Activated CD4-positive, CD25-positive, alpha-beta regulatory T cell treated with anti-CD3 and anti-CD28 coated beads, Interleukin-2, amount 50 U/mL, for 24 hours (primary cell): ENCODE data around the gene AGAP3.

Source experiments
- ATAC-seq, 2 donors: fragments of 150-1000 bp; cut with Tn5 transposase; one replicate each; pipeline ENCODE4 v1.10.0; 2021; ENCODE audit warnings: mild to moderate bottlenecking in 1 of 2, moderate library complexity in 1 of 2

Gene AGAP3

DNA sequence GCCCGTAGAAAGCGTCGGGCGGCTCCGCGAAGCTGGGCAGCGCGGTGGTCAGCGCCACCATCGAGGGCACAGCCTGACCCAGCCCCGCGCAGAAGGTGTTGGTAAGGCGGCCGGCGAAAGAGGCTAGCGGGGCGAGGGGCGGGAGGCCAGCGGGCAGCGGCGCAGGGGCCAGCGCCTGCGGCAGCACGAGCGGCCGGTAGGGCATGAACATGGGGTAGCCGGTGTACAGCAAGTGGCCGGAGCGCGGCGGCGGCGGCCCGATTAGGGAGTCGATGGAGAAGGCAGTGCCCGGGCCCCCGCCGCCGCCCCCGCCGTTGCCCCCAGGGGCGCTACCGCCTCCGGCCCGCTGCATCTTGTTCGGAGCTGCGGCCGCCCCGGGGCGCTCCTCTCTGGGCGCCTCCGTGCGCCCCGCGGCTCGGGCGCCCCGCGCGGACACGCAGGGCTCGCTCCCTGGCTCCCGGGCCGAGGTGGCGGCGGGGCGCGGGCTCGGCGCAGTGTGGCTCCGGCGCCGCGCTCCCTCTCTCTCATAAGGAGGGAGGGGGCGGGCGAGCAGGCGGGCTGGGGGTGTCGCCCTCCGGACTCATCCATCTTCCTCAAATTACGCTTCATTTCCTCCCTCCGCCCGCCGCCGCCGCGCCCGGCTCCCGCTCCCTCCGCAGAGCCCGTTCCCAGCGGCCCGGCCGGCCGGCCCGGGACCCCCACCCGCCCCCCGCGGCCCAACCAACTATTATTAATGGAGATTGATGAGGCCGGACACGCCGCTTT, 81.1 kb downstream of the AGAP3 start, which contains the start of gene GBX1:
Gene GBX1 (minus strand): TSS at position 498 of the 765 bp plus-strand sequence. CDS start 146 bp downstream, at position 352.
- ATAC-seq, result peak in 1 of 2 donors; percentile 42

DNA sequence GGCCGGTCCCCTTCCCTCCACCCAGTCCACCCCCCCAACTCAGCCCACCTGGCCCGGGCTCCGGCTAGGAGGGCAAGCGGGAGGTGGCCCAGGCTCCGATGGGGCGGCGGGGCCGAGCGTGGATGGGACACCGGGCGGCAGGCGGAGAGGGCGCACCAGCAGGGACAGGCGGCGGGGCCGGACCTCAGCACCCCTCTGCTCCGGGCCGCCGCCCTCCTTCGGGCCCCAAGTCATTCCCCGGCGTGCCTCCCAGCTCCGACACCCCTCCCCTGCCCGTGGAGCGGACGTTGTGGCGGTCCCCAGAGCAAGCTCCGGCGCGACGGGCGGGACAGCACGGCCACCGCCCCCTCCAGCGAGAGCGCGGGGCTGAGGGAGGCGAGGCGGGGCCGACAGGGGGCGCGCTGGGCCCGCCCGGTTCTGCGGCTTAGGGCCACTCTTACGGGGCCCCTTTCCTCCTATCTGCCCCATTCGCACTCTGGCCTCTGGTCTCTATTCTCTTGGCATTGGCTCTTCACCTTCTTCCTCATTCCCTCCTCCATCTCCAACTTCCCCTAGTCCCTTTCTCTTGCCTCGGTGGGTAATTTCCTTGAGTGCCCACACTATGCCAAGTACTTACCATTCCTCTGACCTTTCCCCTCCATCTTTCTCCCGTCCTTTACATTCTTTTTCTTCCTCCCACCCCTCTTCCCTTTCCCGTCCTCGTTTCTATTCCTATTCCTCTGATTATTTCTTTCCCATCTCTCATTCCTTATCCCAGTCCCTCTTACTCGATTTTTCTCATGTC, 81.9 kb downstream of the AGAP3 start:
- peak; percentile 74 to 81 for ATAC-seq

DNA sequence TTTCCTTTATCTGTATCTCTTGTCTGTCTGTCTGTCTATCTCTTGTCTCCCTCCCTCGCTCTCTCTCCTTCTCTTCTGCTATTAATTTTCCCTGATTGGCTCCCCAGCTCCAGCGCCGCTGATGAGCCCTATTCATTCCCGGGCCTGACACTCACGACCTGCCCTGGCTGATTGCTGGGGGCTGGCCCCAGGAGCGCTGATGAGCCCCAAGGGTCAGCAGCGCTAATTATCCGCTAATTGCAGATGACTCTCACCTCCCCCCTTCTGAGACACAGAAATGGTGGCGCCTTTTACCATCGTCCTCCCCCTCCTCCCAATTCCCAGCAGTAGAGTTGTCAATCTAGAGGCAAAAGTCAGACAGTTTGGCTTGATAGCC, 82.5 kb downstream of the AGAP3 start:
- no peak for ATAC-seq

DNA sequence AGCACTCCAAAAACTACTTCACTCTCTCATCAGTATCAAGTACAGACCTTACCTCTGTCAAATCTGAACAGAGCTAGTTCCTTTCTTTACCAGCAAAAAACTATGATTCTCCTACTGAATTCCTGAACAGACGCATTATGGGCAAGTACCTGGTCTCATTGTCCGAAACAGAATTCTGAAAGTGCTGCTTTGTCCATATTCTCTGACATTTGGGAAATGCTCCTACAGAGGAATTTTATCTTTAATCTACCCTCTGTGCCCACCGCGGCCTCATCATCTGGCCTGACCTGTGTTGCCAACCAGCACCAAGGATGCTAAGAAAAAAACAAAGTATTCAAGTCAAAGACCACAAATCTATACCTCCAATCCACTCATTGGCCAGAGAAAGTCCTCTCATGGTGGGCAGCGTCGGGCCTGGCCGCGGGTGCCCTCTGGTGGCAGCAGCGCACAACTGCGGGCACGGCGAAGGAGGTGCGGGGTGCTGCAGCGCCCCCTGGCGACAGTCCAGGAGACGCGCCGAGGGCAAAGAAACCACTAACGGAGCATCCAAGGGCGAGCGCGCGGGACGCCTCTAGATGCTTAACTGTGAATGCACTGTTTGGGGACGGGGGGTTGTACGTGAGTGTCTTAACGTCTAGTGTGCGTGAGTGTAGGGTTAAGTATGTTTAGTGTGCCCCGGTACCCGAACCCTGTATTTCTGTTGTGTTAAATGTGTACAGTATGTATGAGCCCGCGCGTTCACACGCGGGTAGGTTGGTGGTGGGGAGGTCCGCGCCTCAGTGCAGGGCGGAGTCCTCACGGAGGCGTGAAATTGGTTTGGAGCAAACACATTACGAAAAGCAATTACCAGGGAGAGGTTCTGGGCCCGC, 86.2 kb downstream of the AGAP3 start:
- peak; percentile 71 to 77 for ATAC-seq

DNA sequence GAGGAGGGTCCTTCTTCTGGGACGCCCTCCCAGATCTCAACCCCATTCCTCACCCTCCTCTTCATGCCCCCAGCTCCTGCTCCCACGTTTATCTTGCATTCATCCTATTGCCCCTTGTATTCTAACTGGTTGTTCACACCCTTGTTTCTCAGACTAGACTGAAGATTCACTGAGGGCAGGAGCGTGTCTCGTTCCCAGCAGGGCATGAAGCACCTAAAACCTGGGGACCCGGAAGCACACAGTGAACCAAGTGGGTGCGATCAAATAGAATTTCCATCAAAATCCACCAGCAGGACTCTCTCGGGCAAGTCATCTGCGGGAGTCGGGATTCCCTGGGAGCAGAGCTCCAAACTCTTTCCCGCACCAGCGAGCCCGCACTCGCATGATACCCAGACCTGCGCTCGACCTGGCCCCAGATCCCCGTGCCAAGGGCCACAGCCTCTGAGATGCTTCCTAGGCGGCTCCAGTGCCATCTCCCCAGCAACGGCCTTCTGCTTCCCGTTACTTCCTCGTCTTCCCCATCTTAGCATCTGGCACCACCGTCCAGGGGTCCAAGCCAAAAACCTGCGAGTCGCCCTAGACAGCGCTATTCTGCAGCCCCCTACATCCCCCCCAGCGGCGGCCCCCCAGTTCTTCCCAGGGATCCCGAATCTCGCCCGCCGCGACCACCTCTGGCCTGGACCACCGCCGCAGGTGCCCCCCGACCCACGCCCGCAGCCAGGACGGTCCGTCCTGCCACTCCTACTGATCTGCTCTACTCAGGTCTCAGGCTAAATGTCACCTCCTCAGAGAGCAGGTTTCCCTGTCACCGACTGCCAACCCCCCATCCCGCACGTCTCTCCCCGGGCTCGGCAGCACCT, 87.3 kb downstream of the AGAP3 start:
- no peak for ATAC-seq

DNA sequence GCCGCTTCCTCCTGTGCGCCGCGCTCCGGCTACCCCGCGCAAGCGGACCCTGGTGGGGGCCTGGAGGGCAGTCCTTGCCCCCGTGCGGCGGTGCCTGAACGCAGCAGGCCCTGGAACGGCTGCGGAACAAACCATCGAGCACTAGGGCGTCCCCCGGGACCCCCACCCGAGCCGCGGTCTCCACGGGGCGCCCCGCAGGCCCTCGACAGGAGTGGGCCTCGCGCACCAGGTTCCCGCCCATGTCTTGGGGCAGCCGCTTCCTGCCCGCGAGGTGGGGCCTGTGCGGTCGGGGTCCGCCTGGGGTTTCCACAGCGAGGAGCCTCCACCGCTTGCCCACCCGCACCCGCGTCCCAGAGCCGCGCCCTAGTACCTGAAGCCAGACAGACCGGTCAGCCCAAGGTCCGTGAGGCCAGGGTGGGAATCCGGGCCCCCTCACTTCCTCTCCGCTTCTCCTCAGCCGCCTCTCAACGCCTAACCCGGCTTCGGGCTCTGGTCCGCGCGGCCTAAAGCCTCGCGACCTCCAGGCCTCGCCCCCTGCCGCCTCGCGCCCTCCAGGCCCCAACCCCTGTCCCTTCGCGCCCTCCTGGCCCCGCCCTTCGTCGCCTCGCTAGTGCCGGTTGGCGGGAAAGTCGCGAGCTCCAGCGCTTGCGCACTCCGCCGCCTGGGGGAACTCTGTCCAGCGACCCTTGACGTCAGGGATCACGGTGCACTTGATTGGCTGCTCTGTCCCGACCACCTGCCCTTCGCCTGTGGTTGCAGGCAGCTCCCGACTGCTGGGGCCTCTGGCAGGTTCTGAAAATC, 88.2 kb downstream of the AGAP3 start:
- ATAC-seq, result peak in 1 of 2 donors; percentile 30

DNA sequence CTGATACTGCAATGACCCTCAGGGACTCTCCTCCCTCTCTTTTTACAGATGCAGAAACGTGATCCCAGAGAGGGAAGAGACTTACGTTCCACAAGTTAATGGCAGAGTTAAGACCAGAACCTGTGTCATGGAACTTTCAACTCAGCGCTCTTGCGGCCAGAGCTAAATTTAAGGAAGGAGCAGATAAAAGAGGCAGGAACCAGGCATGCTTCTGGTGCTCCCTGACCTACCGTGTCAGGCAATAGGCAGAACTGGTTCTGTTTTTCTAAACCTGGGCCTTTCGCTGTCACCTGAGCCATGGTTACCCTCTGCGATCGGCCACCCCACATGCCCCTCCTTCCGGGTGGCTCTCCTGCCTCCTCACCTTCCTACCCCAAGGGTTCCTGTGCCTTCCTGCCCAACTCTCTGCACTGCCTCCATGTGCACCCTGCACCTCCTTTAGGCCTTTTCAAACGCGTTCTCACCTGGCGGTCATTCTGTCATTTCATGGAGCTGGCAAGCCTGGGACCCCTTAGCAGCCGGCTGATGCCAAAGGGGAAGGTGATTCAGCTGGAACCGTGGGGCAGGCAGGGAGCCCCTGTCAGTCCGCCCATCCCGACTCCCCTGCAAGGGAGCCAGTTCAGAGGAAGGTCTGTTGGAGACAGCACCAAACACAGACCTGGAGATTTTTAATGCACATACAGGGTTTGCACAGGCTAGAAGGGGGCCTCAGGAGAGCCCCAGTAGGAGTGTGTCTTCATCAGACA, 88.9 kb downstream of the AGAP3 start:
- ATAC-seq, result no peak

DNA sequence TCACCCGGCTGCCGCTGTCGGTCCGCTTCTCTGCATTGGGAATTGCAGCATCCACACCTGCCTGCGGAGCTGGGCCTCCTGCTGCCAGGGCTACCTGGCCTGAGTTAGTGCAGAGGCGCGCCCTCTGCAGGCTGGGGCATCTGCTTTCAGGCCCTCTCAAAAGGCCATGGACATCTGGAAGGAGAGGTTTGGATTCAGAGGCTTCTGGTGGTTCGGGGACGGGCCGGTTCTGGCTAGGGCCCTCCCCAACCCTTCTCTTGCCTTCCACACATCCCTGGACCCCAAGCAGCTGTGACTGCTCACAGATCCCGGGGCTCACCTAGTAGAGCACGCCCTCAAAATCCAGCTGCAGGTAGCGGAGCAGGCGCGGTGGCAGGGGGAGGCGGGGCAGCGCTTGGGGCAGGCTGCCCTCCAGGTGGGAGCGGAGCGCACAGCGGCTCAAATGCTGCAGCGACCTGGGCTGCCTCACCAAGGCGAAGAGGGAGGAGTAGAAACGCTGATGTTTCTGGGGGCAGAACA, 89.6 kb downstream of the AGAP3 start:
- ATAC-seq, result no peak

DNA sequence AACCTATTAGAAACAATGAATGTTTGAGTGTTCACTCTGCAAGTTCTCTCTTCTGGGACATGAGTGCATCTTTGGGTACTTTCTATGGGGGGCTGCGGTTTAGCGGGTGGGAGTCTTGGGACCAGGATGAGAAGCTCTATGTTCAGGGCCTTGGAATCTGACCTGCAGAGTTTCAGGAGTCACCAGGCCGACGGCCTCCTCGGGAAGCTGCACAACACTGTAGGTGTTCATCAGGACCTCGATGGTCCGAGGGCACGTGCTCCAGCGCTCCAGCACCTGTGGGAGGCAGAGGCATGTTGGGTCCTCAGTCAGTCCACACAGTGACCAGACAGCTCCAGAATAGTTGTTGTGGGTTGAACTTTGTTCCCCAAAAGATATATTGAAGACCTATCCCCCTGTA, 90.1 kb downstream of the AGAP3 start:
- no peak for ATAC-seq

DNA sequence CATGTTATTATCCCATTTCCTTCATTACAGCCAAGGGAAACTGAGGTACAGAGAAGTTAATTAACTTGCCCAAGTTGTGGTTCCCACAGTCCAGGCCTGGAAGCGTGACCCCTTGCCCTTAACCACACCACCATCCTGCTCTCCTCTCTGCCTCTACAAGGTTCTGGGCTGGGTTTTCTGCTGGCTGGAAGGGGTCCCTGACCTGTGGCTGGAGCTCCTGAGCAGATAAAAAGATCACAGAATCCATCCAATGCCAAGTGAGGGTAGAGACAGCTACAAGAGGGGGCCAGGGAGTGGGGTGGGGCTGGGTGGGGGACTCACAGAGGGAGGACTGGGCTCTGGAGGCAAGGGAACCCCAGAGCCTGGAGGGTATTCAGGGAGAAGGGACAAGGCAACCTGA, 91.0 kb downstream of the AGAP3 start:
- ATAC-seq, result no peak

DNA sequence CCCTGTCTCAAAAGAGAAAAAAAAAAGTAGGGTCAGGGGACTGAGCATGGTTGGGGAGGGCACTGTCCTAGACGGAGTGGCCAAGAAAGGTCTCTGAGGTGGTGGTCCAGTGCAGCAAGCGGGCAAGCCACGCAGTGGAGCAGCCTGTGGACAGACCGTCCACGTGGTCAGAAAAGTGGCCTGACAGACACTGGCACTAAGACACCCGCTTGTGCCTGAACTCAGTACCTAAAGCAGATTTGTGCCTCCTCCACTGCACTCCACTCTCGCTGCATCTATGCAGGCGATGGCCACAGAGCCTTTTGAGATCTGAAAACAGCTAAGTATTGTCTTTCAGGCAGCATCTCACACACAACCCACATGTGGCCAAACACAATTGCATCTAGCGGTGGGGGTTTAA, 92.0 kb downstream of the AGAP3 start:
- ATAC-seq, result no peak

DNA sequence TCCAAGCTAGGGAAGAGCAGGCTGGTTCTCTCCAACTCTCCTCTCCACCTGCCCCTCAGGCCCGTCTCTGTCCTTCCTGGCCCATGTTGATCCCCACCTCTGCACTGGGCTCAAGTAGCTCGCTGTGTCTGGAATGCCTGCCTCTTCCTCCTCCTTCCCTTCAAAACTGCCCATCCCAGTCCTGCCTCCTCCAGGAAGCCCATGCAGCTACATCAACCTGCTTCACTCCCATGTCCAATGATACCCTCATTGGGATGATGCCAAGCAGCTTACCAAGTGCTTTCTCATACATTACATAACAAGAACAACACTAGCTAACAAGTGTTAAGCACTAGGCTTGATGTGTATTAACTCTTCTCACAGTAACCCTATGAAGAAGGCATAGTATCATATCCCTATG, 92.6 kb downstream of the AGAP3 start:
- ATAC-seq, result no peak

DNA sequence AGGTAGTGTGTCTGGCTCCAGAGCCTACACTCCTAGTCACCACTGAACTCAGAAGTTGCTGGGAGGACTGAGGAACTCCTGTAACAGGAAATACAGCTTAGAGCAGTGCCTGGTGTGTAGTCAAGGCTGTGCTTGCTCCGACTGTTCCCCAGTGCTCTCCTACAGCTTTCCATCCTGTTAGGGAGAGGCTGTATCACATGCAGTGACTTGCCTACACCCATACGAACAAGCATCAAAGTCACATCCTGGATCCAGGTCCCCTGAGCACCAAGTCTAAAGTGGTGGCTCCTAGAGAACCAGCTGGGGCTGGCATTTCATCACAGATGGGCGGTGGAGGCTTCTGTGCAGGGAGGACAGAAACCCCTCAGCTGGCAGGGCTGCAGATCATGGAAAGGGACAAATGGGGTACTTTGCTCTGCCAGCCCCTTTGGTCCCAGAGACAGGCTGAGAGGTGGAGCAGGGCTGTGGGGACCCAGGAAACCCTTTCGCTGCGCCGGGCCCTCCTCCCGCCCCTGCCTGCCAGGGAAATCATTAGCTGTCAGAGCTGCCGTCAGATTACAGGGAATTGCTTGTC, 93.1 kb downstream of the AGAP3 start:
- ATAC-seq, result no peak

DNA sequence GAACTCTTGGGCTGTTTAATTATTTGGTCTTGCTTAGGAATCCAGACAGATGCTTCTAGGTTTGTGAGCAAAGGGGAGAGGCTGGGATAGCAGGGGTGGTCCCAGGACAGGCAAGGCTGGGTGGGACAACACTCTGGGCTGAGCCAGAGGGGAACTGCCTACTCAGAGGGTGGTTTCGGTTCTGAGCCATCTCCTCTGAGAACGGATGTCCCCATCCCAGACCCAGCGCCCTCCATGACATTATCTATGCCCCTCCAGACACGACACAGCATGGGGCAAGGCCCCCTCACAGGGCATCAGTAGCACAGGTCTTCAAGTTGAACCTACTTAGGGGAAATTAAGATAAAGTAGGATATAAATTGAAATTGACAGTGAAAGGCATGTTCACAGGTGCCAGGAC, 93.7 kb downstream of the AGAP3 start:
- ATAC-seq, result no peak

DNA sequence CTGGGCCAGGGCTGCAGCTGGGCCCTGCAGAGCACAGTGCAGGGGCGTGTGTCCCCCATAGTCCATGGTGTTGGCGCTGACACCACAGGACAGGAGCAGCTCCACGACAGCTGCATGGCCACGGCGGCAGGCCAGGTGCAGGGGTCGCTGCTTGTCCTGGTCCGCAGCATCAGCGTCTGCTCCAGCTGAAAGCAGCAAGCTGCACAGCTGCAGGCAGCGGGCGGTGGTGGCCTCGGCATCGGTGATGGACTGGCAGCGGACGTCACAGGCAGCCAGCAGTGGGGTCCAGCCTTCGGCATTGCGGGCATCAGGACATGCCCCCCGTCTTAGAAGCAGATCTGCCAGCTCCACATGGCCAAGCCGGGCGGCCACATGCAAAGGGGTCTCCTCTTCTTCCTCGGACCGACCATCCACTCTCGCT, 94.7 kb downstream of the AGAP3 start:
- ATAC-seq, result no peak

DNA sequence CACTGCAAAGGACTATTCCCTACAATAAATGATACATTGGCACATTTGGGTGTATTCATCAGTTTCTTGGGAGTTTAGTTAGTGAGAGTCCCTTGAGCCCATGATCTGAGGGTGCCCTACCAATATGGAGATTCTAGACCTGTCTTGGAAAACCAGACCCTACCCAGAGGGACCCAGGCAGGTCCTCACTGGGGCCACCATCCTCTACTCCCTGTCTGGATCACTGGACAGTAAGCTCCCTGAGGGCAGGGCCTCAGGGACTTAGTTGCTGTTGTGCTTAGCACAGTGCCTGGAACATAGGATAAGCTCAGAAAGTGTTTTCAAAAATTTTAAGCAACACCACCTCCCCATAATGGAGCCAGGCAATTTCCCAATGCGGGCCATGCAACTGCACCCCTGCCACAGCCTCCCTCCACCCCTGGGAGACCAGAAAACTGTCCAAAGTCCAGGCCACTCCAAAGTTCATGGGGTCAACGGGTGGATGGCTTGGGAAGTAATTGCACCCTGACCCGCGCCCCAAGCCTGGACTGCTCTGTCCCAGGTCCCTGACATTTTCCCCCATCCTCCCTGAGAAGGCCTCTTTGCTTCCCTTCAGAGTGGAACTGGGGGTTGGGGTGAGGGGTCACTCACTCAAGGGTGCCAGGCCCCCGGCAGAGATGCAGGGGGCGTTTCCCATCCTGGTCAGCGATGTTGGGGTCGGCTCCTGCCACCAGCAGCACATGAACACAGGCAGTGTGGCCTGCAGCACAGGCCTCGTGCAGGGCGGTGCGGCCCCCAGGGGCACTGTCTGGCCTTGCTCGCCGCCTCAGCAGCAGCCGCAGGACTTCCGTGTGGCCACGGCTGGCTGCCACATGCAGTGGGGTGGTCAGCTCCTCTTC, 99.7 kb downstream of the AGAP3 start:
- ATAC-seq, result no peak

DNA sequence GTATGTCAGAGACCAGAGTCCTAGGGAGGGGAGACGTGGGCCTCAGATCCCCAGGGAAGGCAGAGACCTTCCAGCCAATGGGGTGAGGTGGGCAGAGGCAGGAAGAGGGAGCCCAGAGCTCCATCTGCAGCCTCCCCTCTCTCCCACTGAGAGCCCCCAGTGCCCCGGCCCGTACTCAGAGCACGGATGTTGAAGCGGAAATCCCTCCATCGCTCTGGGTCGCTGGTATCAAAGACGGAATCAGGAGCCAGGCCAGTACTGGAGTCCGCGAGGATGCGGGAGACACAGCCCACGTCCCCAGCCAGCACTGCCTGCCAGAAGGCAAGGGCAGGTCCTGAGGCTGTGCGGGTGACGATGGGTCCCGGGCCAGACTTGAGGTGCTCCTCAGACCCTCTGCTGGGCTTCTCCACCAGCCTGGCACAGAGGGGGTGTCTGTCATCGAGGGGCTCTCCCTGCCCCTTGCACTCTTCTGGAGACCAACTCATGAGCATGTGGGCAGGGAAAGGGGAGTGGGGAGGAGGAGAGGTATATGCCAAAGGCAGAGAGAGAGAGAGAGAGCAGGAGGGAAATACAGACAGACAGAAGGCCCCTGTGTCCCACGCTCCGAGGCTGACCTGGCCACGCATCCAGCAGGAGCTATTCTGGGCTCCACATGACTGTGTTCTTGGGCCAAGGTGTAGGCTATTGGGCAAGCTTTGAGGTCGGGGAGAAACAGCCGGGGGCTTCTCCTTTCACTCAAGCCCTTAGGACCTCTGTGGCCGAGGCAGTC, 100.5 kb downstream of the AGAP3 start, which contains the start of gene ASB10:
Gene ASB10 (minus strand): TSS at position 611 of the 769 bp plus-strand sequence. CDS start 120 bp downstream, at position 491.
- ATAC-seq, result no peak
